ENCODE measurements around the gene ALDH1A1. TPM values are rescaled to one million over a fixed set of nuclear protein-coding genes. Genes with fewer than 3 reads are reported as not detected.

Gene ALDH1A1
- total RNA-seq, 1 donor from 2014 or later, result not detected

DNA sequence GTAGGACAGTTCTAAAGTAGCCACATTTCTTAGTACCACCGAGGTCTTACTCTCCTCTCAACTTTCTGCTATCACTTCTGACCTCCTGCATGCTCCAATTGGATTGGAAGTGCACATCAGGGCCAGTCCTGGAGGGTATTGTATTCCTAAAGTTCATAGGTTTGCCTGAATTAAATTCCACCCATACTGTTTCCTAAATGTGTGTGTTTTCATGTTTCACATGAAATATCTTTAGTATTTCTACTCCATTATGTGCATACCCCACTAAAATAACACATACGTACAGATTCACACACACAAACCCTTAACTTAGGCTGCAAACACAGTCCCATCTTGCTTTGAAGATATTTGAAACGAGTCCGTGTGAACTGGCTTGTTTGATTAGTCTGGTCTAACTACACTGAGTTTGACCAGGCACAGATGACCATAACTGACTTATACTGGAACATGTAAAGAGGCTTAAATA lies 24.8 kb downstream of the ALDH1A1 start:
- Mint-ChIP-seq H3K27ac (no peak overlapping the region), H3K36me3 (no peaks in the 10 kb centered on the region), H3K9me3 (no peaks in the 10 kb centered on the region), H3K4me1 (peaks cover 2% of the 10 kb centered on the region), H3K4me3 (no peak overlapping the region), H3K27me3 (ENCODE audit: insufficient read depth, low read depth) (peaks cover 2% of the 10 kb centered on the region)
- H3K36me3 ChIP-seq, result no peaks in the 10 kb centered on the region
- no peak for DNase-seq (ENCODE audit: low spot score)
- no peaks in the 10 kb centered on the region for H3K4me1 ChIP-seq
- no peaks in the 10 kb centered on the region for H4K20me1 ChIP-seq (ENCODE audit: low read depth)
- TF ChIP-seq, protein P1, sequence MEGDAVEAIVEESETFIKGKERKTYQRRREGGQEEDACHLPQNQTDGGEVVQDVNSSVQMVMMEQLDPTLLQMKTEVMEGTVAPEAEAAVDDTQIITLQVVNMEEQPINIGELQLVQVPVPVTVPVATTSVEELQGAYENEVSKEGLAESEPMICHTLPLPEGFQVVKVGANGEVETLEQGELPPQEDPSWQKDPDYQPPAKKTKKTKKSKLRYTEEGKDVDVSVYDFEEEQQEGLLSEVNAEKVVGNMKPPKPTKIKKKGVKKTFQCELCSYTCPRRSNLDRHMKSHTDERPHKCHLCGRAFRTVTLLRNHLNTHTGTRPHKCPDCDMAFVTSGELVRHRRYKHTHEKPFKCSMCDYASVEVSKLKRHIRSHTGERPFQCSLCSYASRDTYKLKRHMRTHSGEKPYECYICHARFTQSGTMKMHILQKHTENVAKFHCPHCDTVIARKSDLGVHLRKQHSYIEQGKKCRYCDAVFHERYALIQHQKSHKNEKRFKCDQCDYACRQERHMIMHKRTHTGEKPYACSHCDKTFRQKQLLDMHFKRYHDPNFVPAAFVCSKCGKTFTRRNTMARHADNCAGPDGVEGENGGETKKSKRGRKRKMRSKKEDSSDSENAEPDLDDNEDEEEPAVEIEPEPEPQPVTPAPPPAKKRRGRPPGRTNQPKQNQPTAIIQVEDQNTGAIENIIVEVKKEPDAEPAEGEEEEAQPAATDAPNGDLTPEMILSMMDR (IDR thresholded peaks at IDR 0.05), result no peak
- no peak for TF ChIP-seq EZH2 (IDR thresholded peaks at IDR 0.05)
- TF ChIP-seq EZH2phosphoT487 (IDR thresholded peaks at IDR 0.05), result no peak
- no peaks in the 10 kb centered on the region for H3F3A ChIP-seq (ENCODE audit: low read depth)
- H3K4me2 ChIP-seq, result no peak overlapping the region
- no peak overlapping the region for H3K27ac ChIP-seq
- H3K9ac ChIP-seq, result no peak overlapping the region
- peak overlapping the region; percentile 22 for H2AFZ ChIP-seq (replicated peaks)
- H3K9me3 ChIP-seq (ENCODE audit: low read depth), result no peaks in the 10 kb centered on the region
- H3K4me3 ChIP-seq, result no peak overlapping the region
- H3K27me3 ChIP-seq, result no peaks in the 10 kb centered on the region
- no peaks in the 10 kb centered on the region for H3K79me2 ChIP-seq (ENCODE audit: low read depth)

DNA sequence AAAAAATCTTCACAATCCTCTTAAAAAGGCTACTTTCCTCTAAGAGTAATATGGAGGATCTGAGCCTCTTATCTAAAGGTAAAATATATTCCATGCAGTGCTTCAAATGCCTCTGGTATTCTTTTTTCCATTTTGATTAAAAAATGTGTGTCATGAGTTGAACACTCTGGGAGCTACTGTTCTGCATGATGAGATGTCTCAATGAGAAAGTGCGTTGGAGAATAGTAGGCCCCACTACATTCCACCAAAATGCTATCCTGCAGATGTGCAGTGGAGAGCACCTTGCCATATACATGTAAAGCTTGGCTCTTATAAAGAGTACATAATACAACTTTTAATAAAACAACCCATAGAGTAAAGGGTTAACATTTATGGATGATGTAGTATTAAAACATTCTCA lies 26.3 kb downstream of the ALDH1A1 start:
- Mint-ChIP-seq H3K27me3 (ENCODE audit: insufficient read depth, low read depth) (peaks cover 2% of the 10 kb centered on the region), H3K36me3 (no peaks in the 10 kb centered on the region), H3K9me3 (no peaks in the 10 kb centered on the region), H3K4me3 (no peak overlapping the region), H3K4me1 (no peaks in the 10 kb centered on the region), H3K27ac (no peak overlapping the region)
- no peaks in the 10 kb centered on the region for H3K79me2 ChIP-seq (ENCODE audit: low read depth)
- H3K4me3 ChIP-seq, result no peak overlapping the region
- no peak overlapping the region for H2AFZ ChIP-seq (replicated peaks)
- no peaks in the 10 kb centered on the region for H4K20me1 ChIP-seq (ENCODE audit: low read depth)
- H3K27ac ChIP-seq, result no peak overlapping the region
- no peaks in the 10 kb centered on the region for H3K36me3 ChIP-seq
- H3K9me3 ChIP-seq (ENCODE audit: low read depth), result no peaks in the 10 kb centered on the region
- H3K9ac ChIP-seq, result no peak overlapping the region
- no peak overlapping the region for H3K4me2 ChIP-seq
- no peak for DNase-seq (ENCODE audit: low spot score)
- H3K27me3 ChIP-seq, result no peaks in the 10 kb centered on the region
- no peaks in the 10 kb centered on the region for H3F3A ChIP-seq (ENCODE audit: low read depth)
- TF ChIP-seq EZH2phosphoT487 (IDR thresholded peaks at IDR 0.05) (no peak), EZH2 (IDR thresholded peaks at IDR 0.05) (no peak)
- TF ChIP-seq, protein P1 (IDR thresholded peaks at IDR 0.05), result no peak
- H3K4me1 ChIP-seq, result no peaks in the 10 kb centered on the region

DNA sequence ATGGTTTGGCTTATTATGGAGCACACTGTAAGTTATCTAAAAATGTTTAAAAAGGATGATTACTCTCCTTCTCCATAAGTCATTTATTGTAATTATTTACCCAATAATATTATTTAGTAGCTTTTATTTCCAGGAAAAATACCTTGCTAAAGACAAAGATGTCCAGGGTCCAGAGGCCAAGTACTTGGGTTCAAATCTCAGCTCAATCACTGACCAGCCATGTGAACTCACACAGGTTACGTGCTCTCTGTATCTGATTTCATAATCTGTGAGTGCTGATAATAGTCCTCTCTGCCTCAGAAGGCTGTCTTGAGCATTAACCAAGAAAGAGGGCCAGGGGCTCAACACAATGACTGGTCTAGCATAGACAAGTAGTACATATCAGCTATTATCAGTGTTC lies 27.0 kb downstream of the ALDH1A1 start:
- H3K27ac Mint-ChIP-seq, result no peak overlapping the region
- H3K36me3 Mint-ChIP-seq, result no peaks in the 10 kb centered on the region
- Histone ChIP-seq H2AFZ (replicated peaks) (no peak overlapping the region), H3K4me2 (no peak overlapping the region), H3K9me3 (ENCODE audit: low read depth) (no peaks in the 10 kb centered on the region), H3K4me3 (no peak overlapping the region), H3K27me3 (no peaks in the 10 kb centered on the region), H3K27ac (no peak overlapping the region), H3K79me2 (ENCODE audit: low read depth) (no peaks in the 10 kb centered on the region), H4K20me1 (ENCODE audit: low read depth) (no peaks in the 10 kb centered on the region), H3K36me3 (no peaks in the 10 kb centered on the region), H3F3A (ENCODE audit: low read depth) (no peaks in the 10 kb centered on the region), H3K4me1 (no peaks in the 10 kb centered on the region), H3K9ac (no peak overlapping the region)
- H3K4me3 Mint-ChIP-seq, result no peak overlapping the region
- no peaks in the 10 kb centered on the region for H3K4me1 Mint-ChIP-seq
- DNase-seq (ENCODE audit: low spot score), result no peak
- H3K9me3 Mint-ChIP-seq, result no peaks in the 10 kb centered on the region
- peaks cover 2% of the 10 kb centered on the region for H3K27me3 Mint-ChIP-seq (ENCODE audit: insufficient read depth, low read depth)
- TF ChIP-seq EZH2 (IDR thresholded peaks at IDR 0.05), result no peak
- TF ChIP-seq EZH2phosphoT487 (IDR thresholded peaks at IDR 0.05), result no peak
- TF ChIP-seq, protein P1 (IDR thresholded peaks at IDR 0.05), result no peak

Measured in neural progenitor cell (in vitro differentiated cells).